ENCODE results near the gene INPP5D. TPM values are rescaled to one million over a fixed set of nuclear protein-coding genes. Genes with fewer than 3 reads are reported as not detected.
A peak's percentile ranks its signal among the peaks of the same experiment; 100 is the strongest.

The INPP5D gene
- total and polyA plus RNA-seq, 2 of the 13 experiments (the other 11 are each of a cell fraction or from before 2014, with no cell fraction given), result 16.7 to 18.0 TPM

- TF ChIP-seq GLMP (CRISPR knock-in tag; IDR thresholded peaks at IDR 0.05; ENCODE audit: borderline replicate concordance) (no peak), CSRNP1 (CRISPR knock-in tag; IDR thresholded peaks at IDR 0.05) (peak; percentile 83), JUN (CRISPR knock-in tag; IDR thresholded peaks at IDR 0.05) (0 out of 2 replicates have a peak, but pooled peaks have one; percentile 24), ZSCAN22 (CRISPR knock-in tag; IDR thresholded peaks at IDR 0.05) (no peak), NONO (IDR thresholded peaks at IDR 0.05) (no peak), NONO (CRISPR knock-in tag; conservative IDR thresholded peaks at IDR 0.05) (peak; percentile 75), ETV6 (CRISPR knock-in tag; conservative IDR thresholded peaks at IDR 0.05) (no peak), ZNF788 (CRISPR knock-in tag; IDR thresholded peaks at IDR 0.05; ENCODE audit: borderline replicate concordance) (peak; percentile 95), HCFC1 (IDR thresholded peaks at IDR 0.05; ENCODE audit: low read depth, low read length) (no peak), ZNF570 (CRISPR knock-in tag; IDR thresholded peaks at IDR 0.05; ENCODE audit: borderline replicate concordance) (no peak), SIX4 (CRISPR knock-in tag; IDR thresholded peaks at IDR 0.05) (peak; percentile 74; the same call in 1 of the 2 replicates), ZNF121 (CRISPR knock-in tag; IDR thresholded peaks at IDR 0.05) (peak; percentile 79), ZNF264 (CRISPR knock-in tag; IDR thresholded peaks at IDR 0.05) (peak; percentile 90; the same call in 1 of the 2 replicates), ZNF839 (CRISPR knock-in tag; IDR thresholded peaks at IDR 0.05; ENCODE audit: borderline replicate concordance) (no peak), MEIS2 (CRISPR knock-in tag; IDR thresholded peaks at IDR 0.05) (peak; percentile 98), ZNF20 (CRISPR knock-in tag; IDR thresholded peaks at IDR 0.05) (no peak), ZNF781 (CRISPR knock-in tag; IDR thresholded peaks at IDR 0.05; ENCODE audit: borderline replicate concordance, not compliant biosample characterization) (peak; percentile 77), AFF4 (CRISPR knock-in tag; IDR thresholded peaks at IDR 0.05) (no peak), CBFB (CRISPR knock-in tag; IDR thresholded peaks at IDR 0.05) (peak; percentile 47; the same call in 1 of the 2 replicates), ZNF232 (CRISPR knock-in tag; IDR thresholded peaks at IDR 0.05; ENCODE audit: borderline replicate concordance) (0 out of 2 replicates have a peak, but pooled peaks have one; percentile 53), ZNF136 (CRISPR knock-in tag; IDR thresholded peaks at IDR 0.05; ENCODE audit: low read depth) (peak; percentile 88; the same call in 1 of the 2 replicates), IRF2 (CRISPR knock-in tag; IDR thresholded peaks at IDR 0.05) (peak; percentile 98), ZZZ3 (CRISPR knock-in tag; IDR thresholded peaks at IDR 0.05; ENCODE audit: borderline replicate concordance) (no peak; the same call in 1 of the 2 replicates), ZNF451 (CRISPR knock-in tag; IDR thresholded peaks at IDR 0.05) (peak; percentile 96), RFX1 (IDR thresholded peaks at IDR 0.05) (no peak)
These were observed 3.3 kb downstream of the INPP5D start (continued) for GRCh38 chr2:233063269-233063975.
